ENCODE measurements around the gene STAC2.
"Not testable (repeated sequence)": the region's sequence is repeated elsewhere in the genome, so short reads cannot be mapped to it uniquely, and the experiment has no call there.

STAC2 gene

GRCh38 chr17:39225308-39225958, at the start of gene STAC2:
Gene STAC2, minus strand, starts transcription at chr17:39225945. Its CDS starts 443 bp downstream, at chr17:39225502.
- H3K4me3 ChIP-seq (ENCODE audit: low read depth, low read length), result peak within 1 kb of the TSS; percentile 41

GRCh38 chr17:39271546-39271945, 45.8 kb upstream of the STAC2 start:
- TF ChIP-seq, protein P1, sequence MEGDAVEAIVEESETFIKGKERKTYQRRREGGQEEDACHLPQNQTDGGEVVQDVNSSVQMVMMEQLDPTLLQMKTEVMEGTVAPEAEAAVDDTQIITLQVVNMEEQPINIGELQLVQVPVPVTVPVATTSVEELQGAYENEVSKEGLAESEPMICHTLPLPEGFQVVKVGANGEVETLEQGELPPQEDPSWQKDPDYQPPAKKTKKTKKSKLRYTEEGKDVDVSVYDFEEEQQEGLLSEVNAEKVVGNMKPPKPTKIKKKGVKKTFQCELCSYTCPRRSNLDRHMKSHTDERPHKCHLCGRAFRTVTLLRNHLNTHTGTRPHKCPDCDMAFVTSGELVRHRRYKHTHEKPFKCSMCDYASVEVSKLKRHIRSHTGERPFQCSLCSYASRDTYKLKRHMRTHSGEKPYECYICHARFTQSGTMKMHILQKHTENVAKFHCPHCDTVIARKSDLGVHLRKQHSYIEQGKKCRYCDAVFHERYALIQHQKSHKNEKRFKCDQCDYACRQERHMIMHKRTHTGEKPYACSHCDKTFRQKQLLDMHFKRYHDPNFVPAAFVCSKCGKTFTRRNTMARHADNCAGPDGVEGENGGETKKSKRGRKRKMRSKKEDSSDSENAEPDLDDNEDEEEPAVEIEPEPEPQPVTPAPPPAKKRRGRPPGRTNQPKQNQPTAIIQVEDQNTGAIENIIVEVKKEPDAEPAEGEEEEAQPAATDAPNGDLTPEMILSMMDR (IDR thresholded peaks at IDR 0.05; ENCODE audit: low read depth, low read length), result no peak
- no peak overlapping the region for H3K4me3 ChIP-seq (ENCODE audit: low read depth, low read length)

More at GRCh38 chr17:39225308-39225958, at the start of gene STAC2:
- TF ChIP-seq, protein P1 (IDR thresholded peaks at IDR 0.05; ENCODE audit: low read depth, low read length), result no peak

- no peak overlapping the region for H3K4me3 ChIP-seq (ENCODE audit: low read depth, low read length)
- TF ChIP-seq, protein P1 (IDR thresholded peaks at IDR 0.05; ENCODE audit: low read depth, low read length), result peak; percentile 43; the same call in 1 of the 2 replicates
Observed at GRCh38 chr17:39270923-39271322, 45.2 kb upstream of the STAC2 start.

- H3K4me3 ChIP-seq (ENCODE audit: low read depth, low read length), result no peak overlapping the region
- TF ChIP-seq, protein P1 (IDR thresholded peaks at IDR 0.05; ENCODE audit: low read depth, low read length), result no peak
Observed at GRCh38 chr17:39264119-39264518, 38.4 kb upstream of the STAC2 start.

DNA sequence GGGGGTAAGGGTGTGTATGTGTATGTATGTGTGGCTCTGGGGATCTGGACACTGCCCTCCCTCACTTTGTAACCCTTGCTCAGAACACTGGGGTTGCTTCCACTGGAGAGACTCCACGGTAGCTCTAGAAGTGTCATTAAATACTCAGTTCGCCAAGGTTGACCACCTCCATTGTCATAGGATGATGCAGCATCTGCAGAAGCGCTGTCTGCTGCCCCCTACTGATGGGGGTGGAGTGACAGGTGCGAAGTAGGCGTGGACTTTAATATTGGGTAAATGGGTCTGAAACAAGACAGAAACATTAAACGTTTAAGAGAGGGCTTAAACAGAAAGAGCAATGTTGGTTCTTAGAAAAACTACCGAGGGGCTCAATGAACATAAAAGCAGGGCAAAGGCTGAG, 35.5 kb upstream of the STAC2 start:
- TF ChIP-seq, protein P1 (IDR thresholded peaks at IDR 0.05; ENCODE audit: low read depth, low read length), result 0 out of 2 replicates have a peak, but pooled peaks have one; percentile 7
- H3K4me3 ChIP-seq (ENCODE audit: low read depth, low read length), result no peak overlapping the region

GRCh38 chr17:39252788-39253460, 27.2 kb upstream of the STAC2 start:
- TF ChIP-seq, protein P1 (IDR thresholded peaks at IDR 0.05; ENCODE audit: low read depth, low read length), result no peak
- no peak overlapping the region for H3K4me3 ChIP-seq (ENCODE audit: low read depth, low read length)

GRCh38 chr17:39251997-39252396, 26.3 kb upstream of the STAC2 start:
- TF ChIP-seq, protein P1 (IDR thresholded peaks at IDR 0.05; ENCODE audit: low read depth, low read length), result no peak
- H3K4me3 ChIP-seq (ENCODE audit: low read depth, low read length), result no peak overlapping the region

GRCh38 chr17:39250076-39250475, 24.3 kb upstream of the STAC2 start:
- H3K4me3 ChIP-seq (ENCODE audit: low read depth, low read length), result not testable (repeated sequence)

Measured in WI38 (cell line).